Ovary (tissue), 3 donors: Measurements from ENCODE around the gene PIAS4.

Source experiments
- POLR2A ChIP-seq: fragments of 450-650 bp; IDR thresholded peaks from one replicate; pipeline ENCODE4 v1.6.1; 2017; ENCODE audit warnings: antibody characterized with exemption, mild to moderate bottlenecking, moderate library complexity
- TF ChIP-seq, protein P1 (sequence below), 3 donors: fragments of 450-650 bp in 2 of 3; fragments of 200-600 bp in 1 of 3; IDR thresholded peaks; one replicate each; pipeline versions ENCODE4 v1.5.1 to v1.8.0; 2016 to 2022; ENCODE audit warnings: antibody characterized with exemption in 3 of 3, mild to moderate bottlenecking in 1 of 3
- donor health status: DM: no; HTN: no; CAD: no.

GRCh38 chr19:4028334-4029246, 21.1 kb downstream of the PIAS4 start:
- no peak for TF ChIP-seq POLR2A
- TF ChIP-seq, protein P1, sequence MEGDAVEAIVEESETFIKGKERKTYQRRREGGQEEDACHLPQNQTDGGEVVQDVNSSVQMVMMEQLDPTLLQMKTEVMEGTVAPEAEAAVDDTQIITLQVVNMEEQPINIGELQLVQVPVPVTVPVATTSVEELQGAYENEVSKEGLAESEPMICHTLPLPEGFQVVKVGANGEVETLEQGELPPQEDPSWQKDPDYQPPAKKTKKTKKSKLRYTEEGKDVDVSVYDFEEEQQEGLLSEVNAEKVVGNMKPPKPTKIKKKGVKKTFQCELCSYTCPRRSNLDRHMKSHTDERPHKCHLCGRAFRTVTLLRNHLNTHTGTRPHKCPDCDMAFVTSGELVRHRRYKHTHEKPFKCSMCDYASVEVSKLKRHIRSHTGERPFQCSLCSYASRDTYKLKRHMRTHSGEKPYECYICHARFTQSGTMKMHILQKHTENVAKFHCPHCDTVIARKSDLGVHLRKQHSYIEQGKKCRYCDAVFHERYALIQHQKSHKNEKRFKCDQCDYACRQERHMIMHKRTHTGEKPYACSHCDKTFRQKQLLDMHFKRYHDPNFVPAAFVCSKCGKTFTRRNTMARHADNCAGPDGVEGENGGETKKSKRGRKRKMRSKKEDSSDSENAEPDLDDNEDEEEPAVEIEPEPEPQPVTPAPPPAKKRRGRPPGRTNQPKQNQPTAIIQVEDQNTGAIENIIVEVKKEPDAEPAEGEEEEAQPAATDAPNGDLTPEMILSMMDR (IDR thresholded peaks at IDR 0.05), result no peak
